Caco-2 (cell line): Measurements from ENCODE around the gene PRDX4. TPM values are rescaled to one million over a fixed set of nuclear protein-coding genes. Genes with fewer than 3 reads are reported as not detected.

ENCODE experiments used
- BruUV-seq: library from RNA; stranded (reverse); fragments of 400-500 nt; replicated peaks from 2 replicates; lab custom pipeline; 2021; lab: Mats Ljungman, UMichigan
- CTCF ChIA-PET: fragments of 300-600 bp; sonication (Branson Sonifier 250); formaldehyde crosslinking; loops from one replicate; lab custom pipeline; 2022; ENCODE audit warnings: antibody characterized with exemption; lab: Charles Lee
- POLR2A ChIA-PET: fragments of 300-600 bp; sonication (Branson Sonifier 250); formaldehyde crosslinking; loops from one replicate; lab custom pipeline; 2022; ENCODE audit warnings: antibody characterized with exemption; lab: Charles Lee
- DNase-seq, 2 experiments: peaks; one replicate each; pipeline versions ENCODE4 v3.0.0 to v3.0.0-alpha.2; 2020 to 2022
- H3K27me3 ChIP-seq: replicated peaks from 2 replicates; pipeline ENCODE4 v1.6.0; 2011; ENCODE audit warnings: low read length; ENCODE audit not compliant: control insufficient read depth, insufficient read depth
- H3K36me3 ChIP-seq: 2 replicates; pipeline ENCODE4 v1.5.1; 2011; ENCODE audit warnings: low read length; ENCODE audit not compliant: control insufficient read depth, insufficient read depth
- H3K4me1 ChIP-seq: fragments of 250-450 bp; sonication (Bioruptor Pico); 2 replicates; pipeline ENCODE4 v1.5.1; 2020; ENCODE audit warnings: mild to moderate bottlenecking
- H3K4me3 ChIP-seq: 2 replicates; pipeline ENCODE4 v1.5.1; 2011; ENCODE audit warnings: low read depth, mild to moderate bottlenecking, control low read depth, low read length
- H3K9me3 ChIP-seq: fragments of 250-450 bp; sonication (Bioruptor Pico); 2 replicates; pipeline ENCODE4 v1.5.1; 2020; ENCODE audit warnings: mild to moderate bottlenecking, moderate library complexity
- H3K27ac Mint-ChIP-seq: one replicate; pipeline ENCODE4 v1.8.0; 2022; ENCODE audit warnings: mixed read lengths; ENCODE audit not compliant: unreplicated experiment
- H3K27me3 Mint-ChIP-seq: one replicate; pipeline ENCODE4 v1.8.0; 2022; ENCODE audit warnings: mixed read lengths; ENCODE audit not compliant: insufficient read depth, unreplicated experiment
- H3K36me3 Mint-ChIP-seq: one replicate; pipeline ENCODE4 v1.8.0; 2022; ENCODE audit warnings: mild to moderate bottlenecking, mixed read lengths; ENCODE audit not compliant: insufficient read depth, unreplicated experiment
- H3K4me1 Mint-ChIP-seq: one replicate; pipeline ENCODE4 v1.8.0; 2022; ENCODE audit warnings: low read depth, mixed read lengths; ENCODE audit not compliant: unreplicated experiment
- H3K4me3 Mint-ChIP-seq: one replicate; pipeline ENCODE4 v1.8.0; 2022; ENCODE audit warnings: mild to moderate bottlenecking, moderate library complexity, mixed read lengths; ENCODE audit not compliant: unreplicated experiment
- H3K9me3 Mint-ChIP-seq: one replicate; pipeline ENCODE4 v1.8.0; 2022; ENCODE audit warnings: mixed read lengths; ENCODE audit not compliant: unreplicated experiment
- intact Hi-C: fragments of 100-400 bp; cut with micrococcal nuclease; formaldehyde crosslinking; loops from one replicate; pipeline ENCODE4 v1.10.0; 2022; ENCODE audit not compliant: unreplicated experiment
- total RNA-seq: library from RNA; stranded (reverse); gene quantifications from 2 replicates; pipeline ENCODE4 v1.2.3, GENCODE V29; 2022
- TF ChIP-seq, protein P1 (sequence below), 2 experiments: fragments of 200-600 bp in 1 of 2; IDR thresholded peaks; 1 replicate in 1 of 2; 2 replicates in 1 of 2; pipeline versions ENCODE4 v1.5.1 to v1.8.0; 2011 to 2022; ENCODE audit warnings: antibody characterized with exemption in 1 of 2, control low read depth in 1 of 2, inconsistent platforms in 1 of 2, low read depth in 1 of 2, low read length in 1 of 2, mild to moderate bottlenecking in 1 of 2, moderate library complexity in 1 of 2; ENCODE audit not compliant: insufficient read depth in 1 of 2, severe bottlenecking in 1 of 2, unreplicated experiment in 1 of 2

PRDX4 gene
- total RNA-seq, 1 experiment from 2014 or later, result 185 TPM

GRCh38 chrX:23623797-23624196, 43.5 kb upstream of the PRDX4 start:
- Histone ChIP-seq H3K36me3 (no peaks in the 10 kb centered on the region), H3K4me1 (no peaks in the 10 kb centered on the region), H3K27me3 (no peaks in the 10 kb centered on the region), H3K4me3 (no peak overlapping the region), H3K9me3 (no peaks in the 10 kb centered on the region)
- Mint-ChIP-seq H3K27ac (no peak overlapping the region), H3K9me3 (no peaks in the 10 kb centered on the region), H3K4me1 (no peaks in the 10 kb centered on the region), H3K36me3 (no peaks in the 10 kb centered on the region), H3K27me3 (peaks cover 3% of the 10 kb centered on the region), H3K4me3 (no peak overlapping the region)
- ChIA-PET CTCF (no interaction called here), POLR2A (no interaction called here)
- BruUV-seq, result no TSS peak
- intact Hi-C loops, result no loop called here
- no peak for DNase-seq
- TF ChIP-seq, protein P1, sequence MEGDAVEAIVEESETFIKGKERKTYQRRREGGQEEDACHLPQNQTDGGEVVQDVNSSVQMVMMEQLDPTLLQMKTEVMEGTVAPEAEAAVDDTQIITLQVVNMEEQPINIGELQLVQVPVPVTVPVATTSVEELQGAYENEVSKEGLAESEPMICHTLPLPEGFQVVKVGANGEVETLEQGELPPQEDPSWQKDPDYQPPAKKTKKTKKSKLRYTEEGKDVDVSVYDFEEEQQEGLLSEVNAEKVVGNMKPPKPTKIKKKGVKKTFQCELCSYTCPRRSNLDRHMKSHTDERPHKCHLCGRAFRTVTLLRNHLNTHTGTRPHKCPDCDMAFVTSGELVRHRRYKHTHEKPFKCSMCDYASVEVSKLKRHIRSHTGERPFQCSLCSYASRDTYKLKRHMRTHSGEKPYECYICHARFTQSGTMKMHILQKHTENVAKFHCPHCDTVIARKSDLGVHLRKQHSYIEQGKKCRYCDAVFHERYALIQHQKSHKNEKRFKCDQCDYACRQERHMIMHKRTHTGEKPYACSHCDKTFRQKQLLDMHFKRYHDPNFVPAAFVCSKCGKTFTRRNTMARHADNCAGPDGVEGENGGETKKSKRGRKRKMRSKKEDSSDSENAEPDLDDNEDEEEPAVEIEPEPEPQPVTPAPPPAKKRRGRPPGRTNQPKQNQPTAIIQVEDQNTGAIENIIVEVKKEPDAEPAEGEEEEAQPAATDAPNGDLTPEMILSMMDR (IDR thresholded peaks at IDR 0.05; ENCODE audit: insufficient read depth in 1 of 2, low read depth in 1 of 2, low read length in 1 of 2, severe bottlenecking in 1 of 2, unreplicated experiment in 1 of 2), result no peak

DNA sequence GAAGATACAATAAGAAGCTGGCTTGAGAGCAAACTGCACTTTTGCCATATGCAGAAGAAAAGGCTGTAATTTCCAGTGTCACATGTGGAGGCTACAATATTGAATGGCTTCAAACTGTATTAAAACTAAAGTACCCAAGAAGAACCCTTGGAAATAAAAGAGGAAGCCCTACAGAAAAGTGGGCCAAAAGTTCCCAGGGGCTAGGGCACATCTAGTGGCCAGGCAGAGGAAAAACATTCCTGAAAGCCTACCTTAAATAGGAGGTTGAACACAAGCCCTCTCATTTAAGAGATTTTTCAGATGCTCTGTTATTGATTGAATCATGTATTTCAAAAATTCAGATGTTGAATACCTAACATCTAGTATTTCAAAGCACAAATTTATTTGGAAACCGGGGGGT, 40.6 kb upstream of the PRDX4 start:
- H3K9me3 Mint-ChIP-seq, result no peaks in the 10 kb centered on the region
- no peaks in the 10 kb centered on the region for H3K36me3 Mint-ChIP-seq
- BruUV-seq, result no TSS peak
- no peak overlapping the region for H3K27ac Mint-ChIP-seq
- Histone ChIP-seq H3K9me3 (no peaks in the 10 kb centered on the region), H3K4me1 (no peaks in the 10 kb centered on the region), H3K27me3 (no peaks in the 10 kb centered on the region), H3K4me3 (no peak overlapping the region), H3K36me3 (no peaks in the 10 kb centered on the region)
- POLR2A ChIA-PET, result no interaction called here
- TF ChIP-seq, protein P1 (IDR thresholded peaks at IDR 0.05; ENCODE audit: insufficient read depth in 1 of 2, low read depth in 1 of 2, low read length in 1 of 2, severe bottlenecking in 1 of 2, unreplicated experiment in 1 of 2), result no peak
- intact Hi-C loops, result no loop called here
- H3K27me3 Mint-ChIP-seq, result peaks cover 3% of the 10 kb centered on the region
- H3K4me1 Mint-ChIP-seq, result no peaks in the 10 kb centered on the region
- CTCF ChIA-PET, result no interaction called here
- no peak for DNase-seq
- H3K4me3 Mint-ChIP-seq, result no peak overlapping the region

DNA sequence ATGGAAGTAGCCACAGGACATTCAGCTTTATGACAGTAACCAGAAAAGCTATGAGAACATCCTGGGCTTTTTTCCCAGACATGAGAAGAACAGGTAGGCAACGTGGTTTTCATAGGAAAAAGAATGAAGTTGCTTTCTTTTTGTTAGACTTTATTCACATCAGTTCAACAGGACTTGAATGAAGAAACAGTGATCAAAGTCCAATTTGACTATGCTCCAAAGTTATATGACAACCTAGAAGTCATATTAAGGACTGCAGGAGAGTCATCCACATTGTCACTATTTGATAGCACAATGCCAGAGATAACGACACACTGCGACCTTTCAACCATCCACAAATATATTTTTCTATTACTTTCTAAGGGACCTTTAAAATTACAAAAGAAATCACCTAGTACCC, 39.2 kb upstream of the PRDX4 start:
- Mint-ChIP-seq H3K36me3 (no peaks in the 10 kb centered on the region), H3K27me3 (peaks cover 3% of the 10 kb centered on the region), H3K9me3 (no peaks in the 10 kb centered on the region), H3K4me3 (no peak overlapping the region), H3K27ac (no peak overlapping the region), H3K4me1 (no peaks in the 10 kb centered on the region)
- Histone ChIP-seq H3K4me1 (no peaks in the 10 kb centered on the region), H3K9me3 (no peaks in the 10 kb centered on the region), H3K4me3 (no peak overlapping the region), H3K36me3 (no peaks in the 10 kb centered on the region), H3K27me3 (no peaks in the 10 kb centered on the region)
- CTCF ChIA-PET, result no interaction called here
- no peak for DNase-seq
- intact Hi-C loops, result no loop called here
- TF ChIP-seq, protein P1 (IDR thresholded peaks at IDR 0.05; ENCODE audit: insufficient read depth in 1 of 2, low read depth in 1 of 2, low read length in 1 of 2, severe bottlenecking in 1 of 2, unreplicated experiment in 1 of 2), result no peak
- POLR2A ChIA-PET, result no interaction called here
- no TSS peak for BruUV-seq
